NB4 (cell line): ENCODE data around the gene GJC3.

ENCODE experiments used
- CTCF ChIP-seq: IDR thresholded peaks from one replicate; pipeline ENCODE4 v1.5.1; 2012; ENCODE audit warnings: low read depth, low read length
- POLR2A ChIP-seq: IDR thresholded peaks from 2 replicates; pipeline ENCODE4 v1.6.1; 2011; ENCODE audit warnings: mild to moderate bottlenecking; ENCODE audit not compliant: insufficient read length; ENCODE audit errors: extremely low read depth
- TF ChIP-seq, protein P1 (sequence below): IDR thresholded peaks from 2 replicates; pipeline ENCODE4 v1.6.1; 2011; ENCODE audit warnings: low read depth, low read length

GRCh38 chr7:99947608-99948007 lies 18.2 kb upstream of the GJC3 start:
- TF ChIP-seq CTCF (no peak), POLR2A (no peak)
- TF ChIP-seq, protein P1, sequence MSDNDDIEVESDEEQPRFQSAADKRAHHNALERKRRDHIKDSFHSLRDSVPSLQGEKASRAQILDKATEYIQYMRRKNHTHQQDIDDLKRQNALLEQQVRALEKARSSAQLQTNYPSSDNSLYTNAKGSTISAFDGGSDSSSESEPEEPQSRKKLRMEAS = no peak
